ENCODE measurements around the gene KLHL28.

Gene KLHL28

GRCh38 chr14:44961554-44962333 is at the start of gene KLHL28, which contains the start of gene TOGARAM1:
KLHL28 (minus strand) TSS chr14:44961947; CDS start chr14:44945928, 16,019 bp downstream.
TOGARAM1 (plus strand) TSS chr14:44962190; CDS start chr14:44962422, 232 bp downstream.
- DNase-seq = peak; percentile 80 to 90

GRCh38 chr14:45003924-45004323 is 42.2 kb upstream of the KLHL28 start:
- DNase-seq = no peak

GRCh38 chr14:44995770-44996294 is 34.1 kb upstream of the KLHL28 start:
- no peak for DNase-seq

- no peak for DNase-seq
These were observed 33.4 kb upstream of the KLHL28 start for GRCh38 chr14:44995196-44995595.

- DNase-seq = no peak
These were observed 28.8 kb upstream of the KLHL28 start for GRCh38 chr14:44990533-44990932.

GRCh38 chr14:44989497-44990440 is 28.0 kb upstream of the KLHL28 start:
- no peak for DNase-seq

GRCh38 chr14:44988694-44989093 is 26.9 kb upstream of the KLHL28 start:
- no peak for DNase-seq

- DNase-seq = no peak
These were observed 20.8 kb upstream of the KLHL28 start for GRCh38 chr14:44982594-44982993.

GRCh38 chr14:44981198-44981597 is 19.5 kb upstream of the KLHL28 start:
- DNase-seq = no peak

- no peak for DNase-seq
These were observed 18.1 kb upstream of the KLHL28 start for GRCh38 chr14:44979740-44980356.

GRCh38 chr14:44979273-44979672 is 17.5 kb upstream of the KLHL28 start:
- no peak for DNase-seq

GRCh38 chr14:44971459-44971858 is 9.7 kb upstream of the KLHL28 start:
- no peak for DNase-seq

GRCh38 chr14:44970907-44971306 is 9.2 kb upstream of the KLHL28 start:
- DNase-seq = no peak

- DNase-seq = no peak
These were observed 7.0 kb upstream of the KLHL28 start for GRCh38 chr14:44968714-44969113.

GRCh38 chr14:44966601-44967336 is 5.0 kb upstream of the KLHL28 start:
- DNase-seq = no peak

GRCh38 chr14:44963775-44964380 is 2.1 kb upstream of the KLHL28 start:
- no peak for DNase-seq

- DNase-seq = no peak
These were observed 1.3 kb upstream of the KLHL28 start for GRCh38 chr14:44963044-44963528.

- DNase-seq = no peak
These were observed 742 bp upstream of the KLHL28 start for GRCh38 chr14:44962334-44963043.

GRCh38 chr14:44961151-44961553 is 595 bp downstream of the KLHL28 start:
- DNase-seq = peak; percentile 37 to 39

- DNase-seq = no peak
These were observed 1.1 kb downstream of the KLHL28 start for GRCh38 chr14:44960646-44961045.

GRCh38 chr14:44960146-44960545 is 1.6 kb downstream of the KLHL28 start:
- no peak for DNase-seq

Measured in stimulated activated CD4-positive, alpha-beta T cell treated with anti-CD3 and anti-CD28 coated beads, Interleukin-2, amount 100 ng/mL, for 48 hours (primary cell).